SW480 (cell line): ENCODE data around the gene FKBP4.
"Not testable (repeated sequence)": the region's sequence is repeated elsewhere in the genome, so short reads cannot be mapped to it uniquely, and the experiment has no call there.

Source experiments
- DNase-seq: peaks from one replicate; pipeline ENCODE4 v3.0.0-alpha.2; 2016; ENCODE audit warnings: low spot score

Gene FKBP4, protein sequence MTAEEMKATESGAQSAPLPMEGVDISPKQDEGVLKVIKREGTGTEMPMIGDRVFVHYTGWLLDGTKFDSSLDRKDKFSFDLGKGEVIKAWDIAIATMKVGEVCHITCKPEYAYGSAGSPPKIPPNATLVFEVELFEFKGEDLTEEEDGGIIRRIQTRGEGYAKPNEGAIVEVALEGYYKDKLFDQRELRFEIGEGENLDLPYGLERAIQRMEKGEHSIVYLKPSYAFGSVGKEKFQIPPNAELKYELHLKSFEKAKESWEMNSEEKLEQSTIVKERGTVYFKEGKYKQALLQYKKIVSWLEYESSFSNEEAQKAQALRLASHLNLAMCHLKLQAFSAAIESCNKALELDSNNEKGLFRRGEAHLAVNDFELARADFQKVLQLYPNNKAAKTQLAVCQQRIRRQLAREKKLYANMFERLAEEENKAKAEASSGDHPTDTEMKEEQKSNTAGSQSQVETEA

GRCh38 chr12:2794736-2795289 lies at the start of gene FKBP4:
Gene FKBP4 (plus strand): TSS chr12:2794970. CDS start chr12:2795140, 170 bp downstream.
- DNase-seq, result peak; percentile 86

DNA sequence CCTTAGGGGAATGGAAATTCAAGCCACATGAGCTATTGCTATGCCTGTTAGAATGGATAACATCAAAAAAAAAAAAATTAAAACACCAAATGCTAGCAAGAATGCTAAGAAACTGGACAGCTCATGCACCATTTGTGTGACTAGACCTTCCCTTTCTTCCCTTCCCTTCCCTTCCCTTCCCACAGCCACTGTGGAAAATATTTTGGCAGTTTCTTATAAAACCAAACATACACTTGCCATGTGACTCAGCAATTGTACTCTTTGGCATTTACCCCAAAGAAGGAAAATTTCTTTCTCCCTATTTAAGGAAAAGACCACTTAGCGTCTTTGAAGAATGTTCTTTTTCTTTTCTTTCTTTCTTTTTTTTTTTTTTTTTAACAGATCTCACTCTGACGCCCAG lies 49.1 kb upstream of the FKBP4 start:
- no peak for DNase-seq

- DNase-seq, result no peak
Observed at GRCh38 chr12:2749580-2749979, 45.2 kb upstream of the FKBP4 start.

- DNase-seq, result no peak
Observed at GRCh38 chr12:2750185-2750584, 44.6 kb upstream of the FKBP4 start.

- no peak for DNase-seq
Observed at GRCh38 chr12:2751230-2751629, 43.5 kb upstream of the FKBP4 start.

DNA sequence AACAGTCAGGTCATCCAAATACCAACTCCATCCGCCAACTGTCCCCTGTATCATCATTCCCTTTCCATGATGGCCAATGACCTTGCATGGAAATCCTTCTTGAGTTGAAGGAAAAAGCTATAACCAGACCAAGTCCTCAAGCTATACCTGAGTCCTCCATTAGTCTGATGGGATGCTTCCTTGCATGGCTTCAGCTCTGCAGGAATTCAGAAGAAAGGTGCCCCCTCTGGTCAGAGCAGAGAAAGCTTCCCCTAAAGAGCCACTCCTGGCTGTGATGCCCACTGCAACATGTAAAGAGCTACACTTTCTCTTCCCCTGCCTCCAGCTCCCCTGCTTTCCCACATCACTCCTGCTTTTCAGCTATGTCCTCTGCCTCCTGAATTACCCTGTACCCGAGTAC lies 43.1 kb upstream of the FKBP4 start:
- peak; percentile 21 for DNase-seq

DNA sequence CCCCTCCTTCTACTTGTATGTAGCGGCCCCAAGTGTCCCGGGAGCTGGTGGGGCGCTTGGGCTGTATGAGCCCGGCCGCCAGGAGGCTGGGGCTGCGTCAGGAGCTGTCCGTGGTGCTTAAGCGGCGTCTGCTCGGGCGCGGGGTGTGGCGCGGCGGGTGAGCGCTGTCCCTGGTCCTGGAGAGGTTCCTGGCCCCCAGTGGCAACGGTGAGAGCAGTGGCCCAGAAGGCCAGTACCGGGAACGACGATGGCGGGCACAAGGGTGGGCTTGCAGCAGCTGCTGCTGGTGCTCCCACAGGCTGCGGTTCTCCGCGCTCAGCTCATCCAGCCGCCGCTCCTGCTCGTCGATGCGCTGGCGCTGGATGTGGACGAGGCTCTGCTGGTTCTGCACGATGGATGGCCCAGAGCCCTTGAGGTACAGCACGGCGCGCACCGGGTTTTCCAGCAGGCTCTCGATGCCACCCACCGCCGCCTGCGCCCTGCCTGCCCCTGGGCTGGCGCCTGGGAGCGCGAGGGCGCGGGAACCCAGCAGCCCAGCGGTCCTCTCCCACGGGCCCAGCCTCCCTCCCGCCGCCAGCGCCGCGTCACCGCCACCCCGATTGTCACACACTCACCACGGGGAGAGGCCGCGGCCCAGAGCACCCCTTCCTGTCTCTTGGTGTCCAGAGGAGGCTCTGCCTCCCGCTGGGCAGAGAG lies 41.9 kb upstream of the FKBP4 start:
- peak; percentile 42 for DNase-seq

DNA sequence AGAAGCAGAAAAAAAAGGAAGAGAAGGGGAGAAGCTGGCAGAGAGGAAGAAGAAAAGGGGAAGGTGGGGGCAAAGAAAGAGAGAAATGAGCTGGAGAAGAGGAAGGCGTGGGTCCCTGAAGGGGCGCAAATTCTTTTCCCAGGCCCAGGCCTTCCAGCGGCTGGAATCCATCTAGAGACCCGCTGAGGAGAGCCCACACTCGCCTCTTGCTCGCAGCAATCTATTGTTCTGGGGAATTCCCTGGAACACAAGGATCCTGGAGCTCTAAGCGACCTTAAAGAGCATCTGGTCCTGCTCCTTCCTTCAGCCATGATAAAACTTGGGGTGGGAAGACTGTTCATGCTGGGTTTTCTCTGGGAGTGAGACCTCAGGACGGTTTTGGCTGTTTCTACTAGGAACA lies 41.2 kb upstream of the FKBP4 start:
- DNase-seq, result no peak

GRCh38 chr12:2754208-2754607 lies 40.6 kb upstream of the FKBP4 start:
- no peak for DNase-seq

DNA sequence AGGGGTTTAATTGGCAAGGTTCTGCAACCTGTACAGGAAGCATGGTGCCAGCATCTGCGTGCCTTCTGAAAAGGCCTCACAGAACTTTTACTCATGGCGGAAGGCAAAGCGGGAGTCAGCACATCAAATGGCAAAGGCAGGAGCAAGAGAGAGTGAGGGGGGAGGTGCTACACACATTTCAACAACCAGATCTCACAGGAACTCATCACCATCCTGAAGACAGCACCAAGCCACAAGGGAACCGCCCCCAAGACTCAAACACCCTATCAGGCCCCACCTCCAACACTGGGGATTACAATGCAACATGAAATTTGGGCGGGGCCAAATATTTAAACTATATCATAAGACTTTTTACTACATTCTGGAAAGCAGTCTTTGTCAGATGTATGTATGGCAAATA lies 38.0 kb upstream of the FKBP4 start:
- no peak for DNase-seq

DNA sequence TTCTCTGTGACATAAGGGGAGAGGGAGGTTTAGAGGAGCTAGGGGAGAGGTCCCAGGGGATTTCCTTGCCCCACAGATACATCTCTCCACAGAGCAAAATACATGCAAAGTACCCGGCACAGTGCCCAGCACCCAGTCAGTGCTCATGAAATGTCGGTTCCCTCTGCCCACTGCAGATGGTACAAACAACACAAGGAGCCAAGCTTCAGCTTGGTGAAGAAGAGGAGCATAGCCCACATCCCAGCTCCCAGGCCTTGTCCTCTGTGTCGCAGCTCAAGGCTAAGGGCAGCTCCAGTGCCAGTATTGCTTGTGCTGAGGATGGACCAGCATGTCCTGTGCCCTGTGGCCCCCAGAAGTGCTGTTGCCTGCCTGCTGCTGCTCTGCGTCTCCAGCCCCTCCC lies 35.0 kb upstream of the FKBP4 start:
- DNase-seq, result no peak

DNA sequence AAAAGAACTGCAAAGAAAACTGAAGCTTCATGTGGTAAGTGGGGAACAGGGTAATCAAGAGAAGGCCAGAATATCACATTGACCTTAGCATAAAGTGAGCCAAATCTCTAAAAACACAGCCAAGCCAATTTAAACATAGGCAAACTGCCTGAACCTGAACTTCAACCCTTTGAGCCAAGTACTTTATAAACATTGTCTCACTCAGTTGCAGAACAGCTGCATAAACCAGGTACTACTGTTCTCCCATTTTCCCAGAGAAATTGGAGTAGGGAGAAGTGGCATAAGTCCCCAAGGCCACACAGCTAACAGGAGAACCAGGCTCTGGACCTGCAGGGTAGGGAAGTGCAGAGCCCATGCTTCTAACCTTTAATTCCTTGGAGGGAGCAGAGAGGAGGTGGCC lies 30.4 kb upstream of the FKBP4 start:
- no peak for DNase-seq

- DNase-seq, result no peak
Observed at GRCh38 chr12:2765052-2765451, 29.7 kb upstream of the FKBP4 start.

DNA sequence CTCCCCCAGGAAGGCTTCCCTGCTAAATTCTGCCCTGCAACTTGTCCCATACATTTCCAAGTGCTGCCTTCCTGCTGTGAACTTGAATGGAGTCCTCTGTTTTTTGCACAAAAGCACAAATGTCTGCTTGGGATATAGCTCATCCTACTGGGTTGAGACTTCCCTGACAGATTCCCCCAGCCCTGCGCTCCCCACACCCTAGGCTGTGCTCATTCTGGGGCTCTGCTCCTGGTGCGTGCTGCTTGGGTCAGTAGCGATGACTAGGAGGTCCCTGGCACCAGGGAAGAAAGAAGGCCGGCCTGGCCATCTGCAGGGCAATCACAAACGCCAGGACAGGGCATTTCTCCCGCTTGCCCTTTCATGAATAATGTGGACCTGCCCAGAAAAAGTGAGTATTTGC lies 29.2 kb upstream of the FKBP4 start:
- DNase-seq, result no peak

- no peak for DNase-seq
Observed at GRCh38 chr12:2768224-2768961, 26.4 kb upstream of the FKBP4 start.

DNA sequence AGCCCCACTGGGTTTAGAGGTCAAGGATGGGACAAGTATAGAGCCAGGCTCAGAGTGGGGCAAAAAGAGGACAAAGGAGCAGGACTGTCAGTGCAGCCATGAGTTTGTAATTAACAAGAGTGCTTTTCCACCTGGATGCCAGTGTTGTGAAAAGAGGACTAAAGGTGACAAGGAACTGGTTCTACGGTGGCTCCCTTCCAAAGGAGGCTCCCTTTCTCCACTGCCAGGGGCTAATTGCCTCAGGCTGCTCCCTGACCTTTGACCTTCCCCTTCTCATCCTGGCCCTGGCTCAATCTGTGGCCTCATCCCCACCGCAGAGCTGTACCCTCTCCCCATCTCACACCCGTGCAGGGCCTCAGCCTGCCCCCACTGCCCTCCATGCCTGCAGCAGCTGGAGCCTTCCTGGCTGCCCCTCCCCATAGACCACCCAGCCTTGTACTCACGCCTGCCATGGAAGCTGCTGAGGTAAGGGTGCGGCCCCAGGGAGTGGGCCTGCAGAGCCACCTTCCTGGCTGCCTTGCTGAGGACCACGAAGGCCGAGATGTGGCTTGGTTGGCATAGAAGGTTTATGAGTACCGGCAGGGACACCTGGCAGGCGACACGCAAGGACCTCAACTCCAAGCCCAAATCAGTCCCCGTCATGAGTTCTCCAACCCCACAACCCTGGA lies 24.8 kb upstream of the FKBP4 start:
- no peak for DNase-seq

DNA sequence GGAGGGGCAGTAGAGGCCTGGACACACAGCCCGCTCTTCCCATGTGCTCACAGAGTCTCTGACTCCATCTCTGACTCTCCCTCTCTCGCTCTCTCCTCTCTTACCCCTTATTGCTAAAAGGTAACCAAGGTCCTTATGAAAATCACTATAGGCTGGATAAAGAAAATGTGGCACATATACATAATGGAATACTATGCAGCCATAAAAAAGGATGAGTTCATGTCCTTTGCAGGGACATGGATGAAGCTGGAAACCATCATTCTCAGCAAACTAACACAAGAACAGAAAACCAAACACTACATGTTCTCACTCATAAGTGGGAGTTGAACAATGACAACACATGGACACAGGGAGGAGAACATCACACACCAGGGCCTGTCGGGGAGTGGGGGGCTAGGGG lies 24.2 kb upstream of the FKBP4 start:
- not testable (repeated sequence) for DNase-seq

DNA sequence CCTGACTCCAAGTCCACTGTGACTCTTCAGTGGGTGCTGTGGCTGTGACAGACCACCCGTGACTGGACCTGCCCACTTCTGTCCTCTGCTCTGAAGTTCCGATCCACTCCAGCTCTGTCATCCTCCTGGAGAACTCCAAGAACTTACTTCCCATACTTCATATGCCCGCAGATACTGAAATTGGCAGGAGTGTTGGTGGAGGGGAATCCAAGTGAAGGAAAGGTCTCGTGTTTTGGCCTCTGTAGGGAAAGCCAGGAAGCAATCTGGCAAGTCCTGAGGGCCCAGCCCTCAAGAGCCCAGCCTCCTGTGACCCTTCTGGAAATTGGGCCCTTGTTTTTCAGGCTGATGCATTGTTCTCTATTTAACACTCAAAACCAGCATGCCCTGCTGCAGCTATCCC lies 22.4 kb upstream of the FKBP4 start:
- no peak for DNase-seq

DNA sequence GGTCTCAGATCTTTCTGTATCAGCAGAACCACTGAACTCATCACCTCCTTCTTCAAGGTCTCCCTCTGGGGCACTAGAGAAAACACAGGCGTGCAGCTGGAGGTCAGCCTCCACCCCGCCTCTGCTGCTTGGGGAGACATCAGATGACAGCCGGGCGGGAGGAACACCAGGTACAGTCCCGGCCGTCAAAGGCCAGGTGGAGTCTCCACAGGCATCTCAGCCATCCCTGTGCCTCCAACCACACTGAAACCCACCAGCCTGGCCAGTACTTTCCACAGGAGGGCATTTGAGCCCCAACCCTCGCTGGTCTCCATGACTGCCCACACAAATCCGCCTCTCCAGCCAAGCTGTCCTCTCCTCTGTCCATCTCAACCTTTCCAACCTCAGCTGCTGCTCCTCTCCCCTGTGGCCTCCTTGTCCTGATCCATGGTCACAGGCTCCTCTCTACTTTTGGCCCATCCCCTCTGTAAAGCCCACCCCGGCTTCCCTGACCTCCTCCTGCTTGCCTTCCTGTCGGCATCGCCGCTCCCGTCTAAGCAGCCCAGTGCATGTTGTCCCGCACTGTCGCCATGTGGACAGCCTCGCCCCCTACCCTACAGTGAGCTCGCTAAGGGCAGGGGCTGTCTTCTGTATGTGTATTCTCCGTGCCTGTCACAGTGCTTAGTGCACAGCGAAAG lies 21.4 kb upstream of the FKBP4 start:
- no peak for DNase-seq

DNA sequence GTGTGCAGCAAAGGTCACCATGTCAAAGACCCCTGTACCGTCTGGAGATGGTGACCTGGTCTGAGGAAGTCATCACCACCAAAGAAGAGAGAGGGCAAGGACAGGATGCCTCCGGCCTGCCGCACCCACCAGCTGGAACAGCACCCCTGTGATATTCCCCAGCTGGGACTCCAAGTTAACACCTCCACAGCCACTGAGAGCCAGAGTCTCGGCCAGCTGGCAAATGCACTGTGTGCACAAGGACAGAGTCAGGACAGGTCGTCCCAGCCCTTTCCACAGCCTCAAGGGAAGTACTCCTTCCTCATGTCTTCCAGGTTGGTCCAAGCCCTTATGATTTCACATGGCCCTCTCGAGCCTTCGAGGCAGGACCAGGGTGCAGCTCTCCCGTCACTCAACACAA lies 19.3 kb upstream of the FKBP4 start:
- no peak for DNase-seq

DNA sequence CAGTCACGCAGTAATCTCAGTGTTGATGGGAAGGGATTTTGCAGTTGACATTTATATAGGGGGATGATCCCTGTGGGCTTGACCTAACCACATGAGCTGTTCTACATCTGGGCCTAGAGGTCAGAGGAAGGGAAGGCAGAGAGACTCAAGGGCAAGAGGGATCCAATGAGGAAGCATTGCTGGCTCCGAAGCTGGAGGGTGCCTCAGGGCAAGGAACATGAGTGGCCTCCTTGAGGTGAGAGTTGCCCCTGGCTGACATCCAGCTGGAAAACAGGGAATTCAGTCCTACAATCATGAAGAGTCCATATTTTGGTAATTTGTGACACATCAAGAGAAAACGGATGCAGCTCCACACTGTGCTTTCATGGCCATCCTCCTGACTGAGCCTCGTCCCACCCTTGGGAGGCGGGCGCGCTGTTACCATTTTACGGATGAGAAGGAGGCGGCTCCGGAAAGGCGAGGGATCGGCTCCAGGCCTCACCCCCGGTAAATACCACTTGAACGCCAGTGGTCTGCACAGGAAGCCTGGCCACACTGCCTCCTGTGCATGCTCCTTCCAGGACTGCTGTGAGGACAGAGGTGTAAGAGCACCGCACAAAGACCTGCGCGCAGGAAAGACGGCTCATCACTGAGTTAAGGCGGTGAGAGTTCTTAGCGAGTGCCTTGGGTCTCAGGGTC lies 18.5 kb upstream of the FKBP4 start:
- no peak for DNase-seq
